ENCODE results near the gene CDCA5.

CDCA5 gene

GRCh38 chr11:65107751-65108468, 24.1 kb upstream of the CDCA5 start:
- no peak for TF ChIP-seq CTCF (IDR thresholded peaks at IDR 0.05; ENCODE audit: low read depth, low read length)
- no peak overlapping the region for H3K4me3 ChIP-seq (ENCODE audit: low read depth, low read length)

GRCh38 chr11:65107078-65107477, 23.2 kb upstream of the CDCA5 start:
- no peak overlapping the region for H3K4me3 ChIP-seq (ENCODE audit: low read depth, low read length)
- TF ChIP-seq CTCF (IDR thresholded peaks at IDR 0.05; ENCODE audit: low read depth, low read length) = no peak

- no peak for TF ChIP-seq CTCF (IDR thresholded peaks at IDR 0.05; ENCODE audit: low read depth, low read length)
- H3K4me3 ChIP-seq (ENCODE audit: low read depth, low read length) = no peak overlapping the region
Measured at GRCh38 chr11:65104628-65105027, 20.8 kb upstream of the CDCA5 start.

GRCh38 chr11:65103476-65103875, 19.6 kb upstream of the CDCA5 start:
- H3K4me3 ChIP-seq (ENCODE audit: low read depth, low read length) = no peak overlapping the region
- TF ChIP-seq CTCF (IDR thresholded peaks at IDR 0.05; ENCODE audit: low read depth, low read length) = no peak

GRCh38 chr11:65102142-65103095, 18.6 kb upstream of the CDCA5 start:
- no peak overlapping the region for H3K4me3 ChIP-seq (ENCODE audit: low read depth, low read length)
- TF ChIP-seq CTCF (IDR thresholded peaks at IDR 0.05; ENCODE audit: low read depth, low read length) = no peak

GRCh38 chr11:65100674-65101350, 17.0 kb upstream of the CDCA5 start:
- no peak for TF ChIP-seq CTCF (IDR thresholded peaks at IDR 0.05; ENCODE audit: low read depth, low read length)
- H3K4me3 ChIP-seq (ENCODE audit: low read depth, low read length) = no peak overlapping the region

Measured in WI38 (cell line).